ENCODE data around the gene LIAS.

DNA sequence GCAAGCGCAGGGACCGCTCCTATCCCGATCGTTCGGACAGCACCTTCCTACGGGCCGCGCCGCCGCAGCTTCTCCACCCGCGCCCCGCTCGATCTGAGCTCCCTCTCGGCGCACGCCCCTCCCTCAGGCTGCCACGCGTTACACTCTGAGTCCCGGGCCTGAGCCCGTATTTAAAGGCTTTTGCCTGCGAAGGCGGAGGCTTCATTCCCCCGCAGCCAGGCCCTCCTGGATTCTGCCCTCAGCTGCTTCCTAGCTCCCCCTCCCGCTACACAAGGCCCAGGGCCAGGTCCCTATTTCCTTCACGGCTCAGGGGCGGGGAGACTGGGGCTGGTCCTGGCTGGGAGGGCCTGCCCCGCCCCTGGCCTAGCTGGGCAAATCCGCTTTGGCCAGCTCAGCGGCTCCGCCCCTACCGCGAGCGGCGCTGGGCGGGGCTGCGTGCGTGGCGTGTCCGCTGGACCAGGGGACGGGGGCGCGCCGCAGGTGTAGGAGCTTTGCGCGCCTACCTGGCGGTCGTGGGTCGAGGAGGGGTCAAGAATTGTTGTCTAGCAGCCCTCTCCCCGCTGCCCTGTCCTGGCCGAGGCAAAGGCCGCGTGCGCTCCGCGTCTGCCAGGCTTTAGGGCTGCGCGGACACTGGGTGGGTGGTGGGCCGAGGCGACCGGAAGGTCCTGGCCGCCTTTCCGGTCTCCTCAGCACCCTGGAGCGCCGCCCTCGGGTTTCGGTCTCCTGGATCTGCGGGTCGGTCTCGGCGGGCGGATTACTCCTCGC lies 68.6 kb downstream of the LIAS start, which contains the start of gene UGDH:
- TF ChIP-seq, protein P1, sequence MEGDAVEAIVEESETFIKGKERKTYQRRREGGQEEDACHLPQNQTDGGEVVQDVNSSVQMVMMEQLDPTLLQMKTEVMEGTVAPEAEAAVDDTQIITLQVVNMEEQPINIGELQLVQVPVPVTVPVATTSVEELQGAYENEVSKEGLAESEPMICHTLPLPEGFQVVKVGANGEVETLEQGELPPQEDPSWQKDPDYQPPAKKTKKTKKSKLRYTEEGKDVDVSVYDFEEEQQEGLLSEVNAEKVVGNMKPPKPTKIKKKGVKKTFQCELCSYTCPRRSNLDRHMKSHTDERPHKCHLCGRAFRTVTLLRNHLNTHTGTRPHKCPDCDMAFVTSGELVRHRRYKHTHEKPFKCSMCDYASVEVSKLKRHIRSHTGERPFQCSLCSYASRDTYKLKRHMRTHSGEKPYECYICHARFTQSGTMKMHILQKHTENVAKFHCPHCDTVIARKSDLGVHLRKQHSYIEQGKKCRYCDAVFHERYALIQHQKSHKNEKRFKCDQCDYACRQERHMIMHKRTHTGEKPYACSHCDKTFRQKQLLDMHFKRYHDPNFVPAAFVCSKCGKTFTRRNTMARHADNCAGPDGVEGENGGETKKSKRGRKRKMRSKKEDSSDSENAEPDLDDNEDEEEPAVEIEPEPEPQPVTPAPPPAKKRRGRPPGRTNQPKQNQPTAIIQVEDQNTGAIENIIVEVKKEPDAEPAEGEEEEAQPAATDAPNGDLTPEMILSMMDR (IDR thresholded peaks at IDR 0.05), result peak in 1 of 3 experiments; percentile 8
- TF ChIP-seq POLR2A (IDR thresholded peaks at IDR 0.05), result peak; percentile 73

Measured in testis (tissue), 2 donors.